HCT116 (cell line): ENCODE data around the gene AADACL4. TPM values are rescaled to one million over a fixed set of nuclear protein-coding genes. Genes with fewer than 3 reads are reported as not detected.

Source experiments
- ATAC-seq: fragments of 200-7000 bp; cut with Tn5 transposase; 2 replicates; pipeline ENCODE4 v1.9.1; 2020; ENCODE audit warnings: mild to moderate bottlenecking, moderate library complexity
- BruUV-seq: library from RNA; stranded (reverse); fragments of 400-500 nt; replicated peaks from 2 replicates; lab custom pipeline; 2021; lab: Mats Ljungman, UMichigan
- CTCF ChIA-PET: fragments of 300-600 bp; sonication (Branson Sonifier 250); formaldehyde crosslinking; loops from one replicate; lab custom pipeline; 2021; ENCODE audit warnings: antibody characterized with exemption; lab: Charles Lee
- POLR2A ChIA-PET: fragments of 300-600, 350-600 bp; sonication (Branson Sonifier 250); formaldehyde crosslinking; loops from one replicate; lab custom pipeline; 2021; ENCODE audit warnings: antibody characterized with exemption; lab: Charles Lee
- RAD21 ChIA-PET, 2 experiments: fragments of 300-600 bp; sonication (Branson Sonifier 250); formaldehyde crosslinking; loops; one replicate each; lab custom pipeline; 2023; ENCODE audit warnings: low total read pairs in 2 of 2; ENCODE audit not compliant: uncharacterized antibody in 2 of 2, unreplicated experiment in 2 of 2, low non-redundant PET in 1 of 2; lab: Charles Lee
- DNase-seq: peaks from one replicate; pipeline ENCODE4 v3.0.0-alpha.2; 2010; ENCODE audit warnings: low read depth, low spot score
- H2AFZ ChIP-seq: fragments of 200-600 bp; shearing (Covaris generic), sonication (generic); 2 replicates; pipeline ENCODE4 v1.6.1; 2017; ENCODE audit warnings: low read depth, mixed run types, mixed read lengths, antibody characterized with exemption, low read length; ENCODE audit not compliant: poor library complexity, severe bottlenecking
- H3K27ac ChIP-seq: 2 replicates; pipeline ENCODE4 v1.5.1; 2012; ENCODE audit warnings: low read depth, low read length
- H3K27me3 ChIP-seq: fragments of 200-600 bp; sonication (generic); 2 replicates; pipeline ENCODE4 v1.6.1; 2016; ENCODE audit warnings: mixed run types, low read length, mixed read lengths; ENCODE audit not compliant: insufficient read depth
- H3K36me3 ChIP-seq, 2 experiments: fragments of 200-500 bp in 1 of 2; fragments of 200-600 bp in 1 of 2; sonication (Bioruptor generic) in 1 of 2; sonication (generic) in 1 of 2; 2 replicates each; pipeline versions ENCODE4 v1.5.1 to v1.6.1; 2014 to 2016; ENCODE audit warnings: low read length in 2 of 2, inconsistent platforms in 1 of 2, mixed read lengths in 1 of 2, mixed run types in 1 of 2; ENCODE audit not compliant: insufficient read depth in 2 of 2, control insufficient read depth in 1 of 2
- H3K4me1 ChIP-seq, 2 experiments: fragments of 200-600 bp in 1 of 2; sonication (generic) in 1 of 2; 2 replicates each; pipeline versions ENCODE4 v1.5.1 to v1.6.1; 2012 to 2017; ENCODE audit warnings: low read length in 2 of 2, inconsistent platforms in 1 of 2, mild to moderate bottlenecking in 1 of 2, mixed read lengths in 1 of 2, mixed run types in 1 of 2, moderate library complexity in 1 of 2; ENCODE audit not compliant: insufficient read depth in 2 of 2, control insufficient read depth in 1 of 2
- H3K4me2 ChIP-seq: fragments of 200-600 bp; sonication (generic); 2 replicates; pipeline ENCODE4 v1.6.1; 2017; ENCODE audit warnings: mixed run types, low read length, mixed read lengths
- H3K4me3 ChIP-seq, 2 experiments: fragments of 200-600 bp in 1 of 2; sonication (generic) in 1 of 2; replicated peaks in 1 of 2; 2 replicates each; pipeline ENCODE4 v1.5.1; 2011 to 2016; ENCODE audit warnings: low read length in 2 of 2, control low read depth in 1 of 2, low read depth in 1 of 2, mild to moderate bottlenecking in 1 of 2, mixed read lengths in 1 of 2, mixed run types in 1 of 2
- H3K79me2 ChIP-seq: fragments of 200-600 bp; sonication (generic); 2 replicates; pipeline ENCODE4 v1.6.1; 2017; ENCODE audit warnings: mild to moderate bottlenecking, mixed run types, low read length, moderate library complexity, mixed read lengths; ENCODE audit not compliant: insufficient read depth
- H3K9ac ChIP-seq: fragments of 200-600 bp; sonication (generic); 2 replicates; pipeline ENCODE4 v1.6.1; 2016; ENCODE audit warnings: low read length, mixed read lengths
- H3K9me2 ChIP-seq: fragments of 200-600 bp; sonication (generic), shearing (Covaris generic); 2 replicates; pipeline ENCODE4 v1.6.1; 2017; ENCODE audit warnings: mixed run types, mild to moderate bottlenecking, moderate library complexity; ENCODE audit not compliant: insufficient read depth
- H3K9me3 ChIP-seq, 2 experiments: fragments of 200-500 bp in 1 of 2; fragments of 200-600 bp in 1 of 2; sonication (Bioruptor generic) in 1 of 2; sonication (generic) in 1 of 2; 2 replicates each; pipeline ENCODE4 v1.6.1; 2014 to 2017; ENCODE audit warnings: low read length in 2 of 2, mixed read lengths in 2 of 2, inconsistent platforms in 1 of 2, low read depth in 1 of 2, mild to moderate bottlenecking in 1 of 2, mixed run types in 1 of 2, moderate library complexity in 1 of 2; ENCODE audit not compliant: control insufficient read depth in 1 of 2, insufficient read depth in 1 of 2
- H4K20me1 ChIP-seq: fragments of 200-600 bp; sonication (generic), shearing (Covaris generic); 2 replicates; pipeline ENCODE4 v1.6.1; 2017; ENCODE audit warnings: mixed run types, mild to moderate bottlenecking, moderate library complexity; ENCODE audit not compliant: insufficient read depth
- CEBPB ChIP-seq: IDR thresholded peaks from 2 replicates; pipeline ENCODE4 v1.6.1; 2012; ENCODE audit warnings: low read depth
- EGR1 ChIP-seq: IDR thresholded peaks from 2 replicates; pipeline ENCODE4 v1.6.1; 2012; ENCODE audit warnings: low read depth
- ELF1 ChIP-seq: IDR thresholded peaks from 2 replicates; pipeline ENCODE4 v1.6.1; 2012; ENCODE audit warnings: low read depth, borderline replicate concordance
- EZH2 ChIP-seq: fragments of 200-600 bp; sonication (generic); IDR thresholded peaks from 2 replicates; pipeline ENCODE4 v1.6.1; 2017; ENCODE audit warnings: antibody characterized with exemption, mixed run types
- POLR2A ChIP-seq: IDR thresholded peaks from 2 replicates; pipeline ENCODE4 v1.7.0; 2011; ENCODE audit warnings: borderline replicate concordance; ENCODE audit not compliant: insufficient read depth, insufficient read length; ENCODE audit errors: extremely low read depth
- POLR2AphosphoS5 ChIP-seq: IDR thresholded peaks from 2 replicates; pipeline ENCODE4 v1.6.1; 2011; ENCODE audit warnings: mild to moderate bottlenecking, low read depth, low read length, moderate library complexity
- RAD21 ChIP-seq: IDR thresholded peaks from 2 replicates; pipeline ENCODE4 v1.6.1; 2012; ENCODE audit warnings: low read depth, mild to moderate bottlenecking
- SIN3A ChIP-seq: IDR thresholded peaks from 2 replicates; pipeline ENCODE4 v1.6.1; 2012; ENCODE audit warnings: low read depth
- ZFX ChIP-seq: fragments of 450-650 bp; IDR thresholded peaks from 2 replicates; pipeline ENCODE4 v1.6.1; 2017
- ZNF274 ChIP-seq: fragments of 200-500 bp; sonication (Bioruptor generic); IDR thresholded peaks from 2 replicates; pipeline ENCODE4 v1.6.1; 2014; ENCODE audit warnings: mild to moderate bottlenecking, low read depth, low read length, inconsistent platforms
- intact Hi-C: fragments of 100-400 bp; cut with micrococcal nuclease; formaldehyde crosslinking; loops from 2 replicates; pipeline ENCODE4 v1.10.0; 2022
- total RNA-seq: library from RNA; stranded (reverse); gene quantifications from one replicate; pipeline ENCODE4 v1.2.1, GENCODE V29; 2021; ENCODE audit not compliant: unreplicated experiment
- TF ChIP-seq, protein P1 (sequence below): IDR thresholded peaks from 2 replicates; pipeline ENCODE4 v1.6.1; 2012
- TF ChIP-seq, protein P2 (sequence below): IDR thresholded peaks from 2 replicates; pipeline ENCODE4 v1.6.1; 2012; ENCODE audit warnings: low read depth
- TF ChIP-seq, protein P3 (sequence below), 3 experiments: fragments of 200-600 bp in 1 of 3; sonication (generic) in 1 of 3; IDR thresholded peaks in 2 of 3; conservative IDR thresholded peaks in 1 of 3; 2 replicates each; pipeline ENCODE4 v1.5.1; 2012 to 2017; ENCODE audit warnings: low read depth in 2 of 3, low read length in 2 of 3, antibody characterized with exemption in 1 of 3, borderline replicate concordance in 1 of 3, control low read depth in 1 of 3, mild to moderate bottlenecking in 1 of 3, mixed read lengths in 1 of 3, mixed run types in 1 of 3, moderate library complexity in 1 of 3; ENCODE audit not compliant: insufficient read depth in 1 of 3

Gene AADACL4
- total RNA-seq, 1 experiment from 2014 or later, result not detected

DNA sequence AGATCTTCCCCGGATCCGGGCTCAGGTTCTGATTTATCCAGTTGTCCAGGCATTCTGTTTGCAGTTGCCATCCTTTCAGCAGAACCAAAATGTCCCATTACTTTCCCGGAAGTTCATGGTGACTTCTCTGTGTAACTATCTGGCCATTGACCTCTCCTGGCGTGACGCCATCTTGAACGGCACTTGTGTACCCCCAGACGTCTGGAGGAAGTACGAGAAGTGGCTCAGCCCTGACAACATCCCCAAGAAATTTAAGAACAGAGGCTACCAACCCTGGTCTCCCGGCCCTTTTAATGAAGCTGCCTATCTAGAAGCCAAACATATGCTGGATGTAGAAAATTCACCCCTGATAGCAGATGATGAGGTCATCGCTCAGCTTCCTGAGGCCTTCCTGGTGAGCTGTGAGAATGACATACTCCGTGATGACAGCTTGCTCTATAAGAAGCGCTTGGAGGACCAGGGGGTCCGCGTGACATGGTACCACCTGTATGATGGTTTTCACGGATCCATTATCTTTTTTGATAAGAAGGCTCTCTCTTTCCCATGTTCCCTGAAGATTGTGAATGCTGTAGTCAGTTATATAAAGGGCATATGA lies 22.4 kb downstream of the AADACL4 start:
- DNase-seq, result no peak
- ATAC-seq, result no peak
- Histone ChIP-seq H3K27ac (no peak overlapping the region), H3K4me1 (no peaks in the 10 kb centered on the region), H3K36me3 (no peaks in the 10 kb centered on the region), H4K20me1 (no peaks in the 10 kb centered on the region), H3K79me2 (no peaks in the 10 kb centered on the region), H3K27me3 (peaks cover 3% of the 10 kb centered on the region; the same call in 1 of the 2 replicates), H3K4me3 (no peak overlapping the region), H3K9me3 (peaks cover 5 to 10% of the 10 kb centered on the region in 2 experiments; a peak in 3 of 4 replicates)
- intact Hi-C loops, result no loop called here
- CTCF ChIA-PET, result no interaction called here
- no peak for TF ChIP-seq POLR2A
- TF ChIP-seq POLR2AphosphoS5, result no peak
- TF ChIP-seq, all 23 proteins: peak for 0
- ChIA-PET POLR2A (no interaction called here), RAD21 (no interaction called here)
- no peaks in the 10 kb centered on the region for H3K9me2 ChIP-seq
- no peak overlapping the region for H2AFZ ChIP-seq
- no peak overlapping the region for H3K9ac ChIP-seq
- BruUV-seq, result no TSS peak
- H3K4me2 ChIP-seq, result no peak overlapping the region

DNA sequence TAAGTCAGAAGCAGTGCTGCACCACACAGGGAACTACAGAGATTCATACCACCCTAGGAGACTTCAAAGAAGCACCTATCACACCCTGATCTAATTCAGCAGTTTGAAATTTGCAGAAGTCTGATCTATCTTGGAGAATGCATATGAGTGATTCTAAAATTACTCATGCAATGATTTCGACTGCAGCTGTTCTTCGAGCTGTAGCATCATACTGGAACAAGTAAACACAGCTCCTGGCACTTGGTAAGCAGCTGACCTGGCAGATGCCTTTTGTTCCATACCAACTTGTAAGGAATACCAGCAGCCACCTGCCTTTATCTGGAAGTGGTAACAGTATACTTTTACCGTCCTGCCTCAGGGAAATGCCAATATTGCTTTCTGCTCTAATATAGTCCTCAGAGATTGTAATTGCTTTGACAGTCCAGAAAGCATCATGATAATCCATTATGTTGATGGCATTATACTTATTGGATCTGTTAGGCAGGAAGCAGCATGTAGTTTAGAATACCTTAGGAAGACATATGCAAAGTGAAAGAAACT lies 25.7 kb downstream of the AADACL4 start:
- RAD21 ChIA-PET, result no interaction called here
- no peak overlapping the region for H3K4me3 ChIP-seq
- no peaks in the 10 kb centered on the region for H3K9me2 ChIP-seq
- peaks cover 5 to 10% of the 10 kb centered on the region in 2 experiments; a peak in 3 of 4 replicates for H3K9me3 ChIP-seq
- H3K36me3 ChIP-seq, result no peaks in the 10 kb centered on the region
- intact Hi-C loops, result no loop called here
- H3K4me2 ChIP-seq, result no peak overlapping the region
- TF ChIP-seq, protein P1, sequence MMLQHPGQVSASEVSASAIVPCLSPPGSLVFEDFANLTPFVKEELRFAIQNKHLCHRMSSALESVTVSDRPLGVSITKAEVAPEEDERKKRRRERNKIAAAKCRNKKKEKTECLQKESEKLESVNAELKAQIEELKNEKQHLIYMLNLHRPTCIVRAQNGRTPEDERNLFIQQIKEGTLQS, result no peak
- TF ChIP-seq ZNF274 (no peak), ELF1 (no peak), RAD21 (no peak), EZH2 (no peak), POLR2AphosphoS5 (no peak), EGR1 (no peak), ZFX (no peak), CEBPB (no peak), SIN3A (no peak)
- TF ChIP-seq, protein P2, sequence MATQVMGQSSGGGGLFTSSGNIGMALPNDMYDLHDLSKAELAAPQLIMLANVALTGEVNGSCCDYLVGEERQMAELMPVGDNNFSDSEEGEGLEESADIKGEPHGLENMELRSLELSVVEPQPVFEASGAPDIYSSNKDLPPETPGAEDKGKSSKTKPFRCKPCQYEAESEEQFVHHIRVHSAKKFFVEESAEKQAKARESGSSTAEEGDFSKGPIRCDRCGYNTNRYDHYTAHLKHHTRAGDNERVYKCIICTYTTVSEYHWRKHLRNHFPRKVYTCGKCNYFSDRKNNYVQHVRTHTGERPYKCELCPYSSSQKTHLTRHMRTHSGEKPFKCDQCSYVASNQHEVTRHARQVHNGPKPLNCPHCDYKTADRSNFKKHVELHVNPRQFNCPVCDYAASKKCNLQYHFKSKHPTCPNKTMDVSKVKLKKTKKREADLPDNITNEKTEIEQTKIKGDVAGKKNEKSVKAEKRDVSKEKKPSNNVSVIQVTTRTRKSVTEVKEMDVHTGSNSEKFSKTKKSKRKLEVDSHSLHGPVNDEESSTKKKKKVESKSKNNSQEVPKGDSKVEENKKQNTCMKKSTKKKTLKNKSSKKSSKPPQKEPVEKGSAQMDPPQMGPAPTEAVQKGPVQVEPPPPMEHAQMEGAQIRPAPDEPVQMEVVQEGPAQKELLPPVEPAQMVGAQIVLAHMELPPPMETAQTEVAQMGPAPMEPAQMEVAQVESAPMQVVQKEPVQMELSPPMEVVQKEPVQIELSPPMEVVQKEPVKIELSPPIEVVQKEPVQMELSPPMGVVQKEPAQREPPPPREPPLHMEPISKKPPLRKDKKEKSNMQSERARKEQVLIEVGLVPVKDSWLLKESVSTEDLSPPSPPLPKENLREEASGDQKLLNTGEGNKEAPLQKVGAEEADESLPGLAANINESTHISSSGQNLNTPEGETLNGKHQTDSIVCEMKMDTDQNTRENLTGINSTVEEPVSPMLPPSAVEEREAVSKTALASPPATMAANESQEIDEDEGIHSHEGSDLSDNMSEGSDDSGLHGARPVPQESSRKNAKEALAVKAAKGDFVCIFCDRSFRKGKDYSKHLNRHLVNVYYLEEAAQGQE, result no peak
- TF ChIP-seq, protein P3, sequence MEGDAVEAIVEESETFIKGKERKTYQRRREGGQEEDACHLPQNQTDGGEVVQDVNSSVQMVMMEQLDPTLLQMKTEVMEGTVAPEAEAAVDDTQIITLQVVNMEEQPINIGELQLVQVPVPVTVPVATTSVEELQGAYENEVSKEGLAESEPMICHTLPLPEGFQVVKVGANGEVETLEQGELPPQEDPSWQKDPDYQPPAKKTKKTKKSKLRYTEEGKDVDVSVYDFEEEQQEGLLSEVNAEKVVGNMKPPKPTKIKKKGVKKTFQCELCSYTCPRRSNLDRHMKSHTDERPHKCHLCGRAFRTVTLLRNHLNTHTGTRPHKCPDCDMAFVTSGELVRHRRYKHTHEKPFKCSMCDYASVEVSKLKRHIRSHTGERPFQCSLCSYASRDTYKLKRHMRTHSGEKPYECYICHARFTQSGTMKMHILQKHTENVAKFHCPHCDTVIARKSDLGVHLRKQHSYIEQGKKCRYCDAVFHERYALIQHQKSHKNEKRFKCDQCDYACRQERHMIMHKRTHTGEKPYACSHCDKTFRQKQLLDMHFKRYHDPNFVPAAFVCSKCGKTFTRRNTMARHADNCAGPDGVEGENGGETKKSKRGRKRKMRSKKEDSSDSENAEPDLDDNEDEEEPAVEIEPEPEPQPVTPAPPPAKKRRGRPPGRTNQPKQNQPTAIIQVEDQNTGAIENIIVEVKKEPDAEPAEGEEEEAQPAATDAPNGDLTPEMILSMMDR (IDR thresholded peaks at IDR 0.05 in 2 of 3, conservative IDR thresholded peaks at IDR 0.05 in 1 of 3; ENCODE audit: borderline replicate concordance in 1 of 3, insufficient read depth in 1 of 3, low read depth in 2 of 3, low read length in 2 of 3), result no peak
- TF ChIP-seq, all 23 proteins: peak for 0
- no peak overlapping the region for H3K9ac ChIP-seq
- no peak overlapping the region for H3K27ac ChIP-seq
- H3K79me2 ChIP-seq, result no peaks in the 10 kb centered on the region
- peaks cover 7% of the 10 kb centered on the region for H3K27me3 ChIP-seq
- DNase-seq (no peak), ATAC-seq (no peak)
- no peak overlapping the region for H2AFZ ChIP-seq
- CTCF ChIA-PET, result no interaction called here
- POLR2A ChIA-PET, result no interaction called here
- BruUV-seq, result no TSS peak
- H3K4me1 ChIP-seq, result no peaks in the 10 kb centered on the region
- H4K20me1 ChIP-seq, result no peaks in the 10 kb centered on the region
